A549 (cell line): ENCODE measurements around the gene ARHGEF1. TPM values are rescaled to one million over a fixed set of nuclear protein-coding genes. Genes with fewer than 3 reads are reported as not detected.
A peak's percentile ranks its signal among the peaks of the same experiment; 100 is the strongest.

Experiments
- ATAC-seq, 2 experiments: fragments of 200-7000 bp in 1 of 2; fragments of >200 bp in 1 of 2; cut with Nextera tagmentation in 1 of 2; cut with Tn5 transposase in 1 of 2; 3 replicates each; pipeline versions ENCODE4 v1.8.0 to v1.9.1; 2018 to 2020; ENCODE audit warnings: mild to moderate bottlenecking in 1 of 2, moderate library complexity in 1 of 2
- CTCF ChIA-PET: fragments of 300-600 bp; sonication (Branson Sonifier 250); formaldehyde crosslinking; extraction: SDS; loops from one replicate; lab custom pipeline; 2021; ENCODE audit warnings: antibody characterized with exemption, inconsistent platforms; lab: Yijun Ruan, JAX
- POLR2A ChIA-PET: fragments of 350-600 bp; formaldehyde crosslinking; extraction: SDS; loops from one replicate; lab custom pipeline; 2021; ENCODE audit warnings: antibody characterized with exemption, inconsistent platforms; lab: Yijun Ruan, JAX
- DNase-seq, 2 experiments: peaks; one replicate each; pipeline versions ENCODE4 v3.0.0 to v3.0.0-alpha.2; 2011 to 2016; ENCODE audit warnings: low read depth in 1 of 2, low spot score in 1 of 2
- FAIRE-seq: peaks from 2 replicates; lab custom pipeline; 2011; peaks lifted over from hg19 to GRCh38; lab: Jason Lieb, UNC
- H3K27ac ChIP-seq, 2 experiments: fragments of >200 bp; sonication (Bioruptor Twin); formaldehyde crosslinking; 3 replicates each; pipeline ENCODE4 v1.5.1; 2016 to 2017
- H3K4me1 ChIP-seq: fragments of >200 bp; sonication (Bioruptor Twin); formaldehyde crosslinking; 3 replicates; pipeline ENCODE4 v1.6.1; 2016
- H3K4me2 ChIP-seq: fragments of >200 bp; sonication (Bioruptor Twin); formaldehyde crosslinking; 3 replicates; pipeline ENCODE4 v1.6.1; 2016
- H3K4me3 ChIP-seq: fragments of >200 bp; sonication (Bioruptor Twin); formaldehyde crosslinking; 3 replicates; pipeline ENCODE4 v1.5.1; 2016
- H3K9me3 ChIP-seq: fragments of >200 bp; sonication (Bioruptor Twin); formaldehyde crosslinking; 3 replicates; pipeline ENCODE4 v1.6.1; 2016
- EHF ChIP-seq: fragments of 250-450 bp; sonication (Bioruptor Pico); IDR thresholded peaks from 2 replicates; pipeline ENCODE4 v1.5.0; 2020; ENCODE audit warnings: mild to moderate bottlenecking
- EP300 ChIP-seq, 2 experiments: fragments of >200 bp; sonication (Bioruptor Twin); formaldehyde crosslinking; IDR thresholded peaks; 2 replicates in 1 of 2; 3 replicates in 1 of 2; pipeline ENCODE4 v1.6.1; 2016 to 2017
- ESRRA ChIP-seq: fragments of 150-350 bp; IDR thresholded peaks from 2 replicates; pipeline ENCODE4 v1.6.1; 2014; ENCODE audit warnings: mild to moderate bottlenecking, low read length, borderline replicate concordance
- FOSB ChIP-seq: fragments of 250-450 bp; sonication (Bioruptor Pico); IDR thresholded peaks from 2 replicates; pipeline ENCODE4 v1.5.0; 2020; ENCODE audit warnings: mild to moderate bottlenecking, moderate library complexity
- FOSL2 ChIP-seq, 2 experiments: fragments of 450-650 bp in 1 of 2; fragments of >200 bp in 1 of 2; sonication (Bioruptor Twin) in 1 of 2; formaldehyde crosslinking; IDR thresholded peaks; 2 replicates each; pipeline versions ENCODE4 v1.5.0 to v1.6.1; 2016 to 2020; ENCODE audit warnings: mild to moderate bottlenecking in 1 of 2, moderate library complexity in 1 of 2
- GATA3 ChIP-seq: IDR thresholded peaks from 2 replicates; pipeline ENCODE4 v1.6.1; 2012; ENCODE audit warnings: borderline replicate concordance
- HDAC2 ChIP-seq: fragments of 200-600 bp; sonication (generic); IDR thresholded peaks from 2 replicates; pipeline ENCODE4 v1.6.1; 2016
- HOXB13 ChIP-seq: fragments of 250-450 bp; sonication (Bioruptor Pico); IDR thresholded peaks from 2 replicates; pipeline ENCODE4 v1.5.0; 2020; ENCODE audit warnings: low read depth, mild to moderate bottlenecking, moderate library complexity
- HOXB5 ChIP-seq: fragments of 250-450 bp; sonication (Bioruptor Pico); IDR thresholded peaks from 2 replicates; pipeline ENCODE4 v1.5.0; 2020; ENCODE audit warnings: mild to moderate bottlenecking, moderate library complexity
- NPAS2 ChIP-seq: fragments of 250-450 bp; sonication (Bioruptor Pico); IDR thresholded peaks from 2 replicates; pipeline ENCODE4 v1.8.0; 2022; ENCODE audit warnings: mild to moderate bottlenecking, moderate library complexity, borderline replicate concordance
- PHF8 ChIP-seq: fragments of 200-600 bp; sonication (generic); IDR thresholded peaks from 2 replicates; pipeline ENCODE4 v1.6.1; 2016; ENCODE audit warnings: low read depth, mild to moderate bottlenecking, antibody characterized with exemption, moderate library complexity, borderline replicate concordance
- RCOR1 ChIP-seq: fragments of 150-350 bp; IDR thresholded peaks from 2 replicates; pipeline ENCODE4 v1.6.1; 2014; ENCODE audit warnings: antibody characterized with exemption, low read length, low read depth
- SREBF2 ChIP-seq: fragments of 450-650 bp; IDR thresholded peaks from 2 replicates; pipeline ENCODE4 v1.6.1; 2014; ENCODE audit warnings: mild to moderate bottlenecking, moderate library complexity
- ZC3H11A ChIP-seq: fragments of 450-650 bp; IDR thresholded peaks from 2 replicates; pipeline ENCODE4 v1.6.1; 2014; ENCODE audit warnings: antibody characterized with exemption, mild to moderate bottlenecking
- ZFP36 ChIP-seq: fragments of 450-650 bp; IDR thresholded peaks from 2 replicates; pipeline ENCODE4 v1.6.1; 2014; ENCODE audit warnings: borderline replicate concordance; ENCODE audit not compliant: partially characterized antibody
- ZSCAN20 ChIP-seq: fragments of 250-450 bp; sonication (Bioruptor Pico); IDR thresholded peaks from 2 replicates; pipeline ENCODE4 v1.8.0; 2022; ENCODE audit warnings: mild to moderate bottlenecking, moderate library complexity
- WGBS: methylation state at CpG from one replicate; pipeline ENCODE4 v1.1.6; 2017; ENCODE audit errors: missing lambda C conversion rate; 5-methylcytosine and 5-hydroxymethylcytosine counted together
- polyA plus RNA-seq, 4 experiments: library from polyadenylated mRNA; depleted of rRNA in 3 of 4; stranded (reverse); fragments of >200 nt; fragmentation: RNase III in 1 of 4; extraction: RNeasy Plus Mini Kit Qiagen cat#74134 plus additional on column Dnase treatment in 1 of 4; gene quantifications; 2 replicates in 3 of 4; 3 replicates in 1 of 4; pipeline ENCODE4 v1.2.3, GENCODE V29; 2011 to 2017
- TF ChIP-seq, protein P1 (sequence below): IDR thresholded peaks from 2 replicates; pipeline ENCODE4 v1.6.1; 2012
- TF ChIP-seq, protein P2 (sequence below): fragments of >200 bp; sonication (Bioruptor Twin); formaldehyde crosslinking; IDR thresholded peaks from 2 replicates; pipeline ENCODE4 v1.6.1; 2016
- TF ChIP-seq, protein P3 (sequence below): IDR thresholded peaks from 2 replicates; pipeline ENCODE4 v1.6.1; 2012
- TF ChIP-seq, protein P4 (sequence below): fragments of 250-450 bp; sonication (Bioruptor Pico); IDR thresholded peaks from 2 replicates; pipeline ENCODE4 v1.5.0; 2021; ENCODE audit warnings: mild to moderate bottlenecking, moderate library complexity, borderline replicate concordance
- TF ChIP-seq, protein P5 (sequence below): fragments of 150-350 bp; IDR thresholded peaks from 2 replicates; pipeline ENCODE4 v1.6.1; 2014; ENCODE audit warnings: low read depth, mild to moderate bottlenecking, low read length

Gene ARHGEF1
- polyA plus RNA-seq, 2 of the 4 experiments (the other 2 are of a cell fraction), result 38.0 to 84.2 TPM

DNA sequence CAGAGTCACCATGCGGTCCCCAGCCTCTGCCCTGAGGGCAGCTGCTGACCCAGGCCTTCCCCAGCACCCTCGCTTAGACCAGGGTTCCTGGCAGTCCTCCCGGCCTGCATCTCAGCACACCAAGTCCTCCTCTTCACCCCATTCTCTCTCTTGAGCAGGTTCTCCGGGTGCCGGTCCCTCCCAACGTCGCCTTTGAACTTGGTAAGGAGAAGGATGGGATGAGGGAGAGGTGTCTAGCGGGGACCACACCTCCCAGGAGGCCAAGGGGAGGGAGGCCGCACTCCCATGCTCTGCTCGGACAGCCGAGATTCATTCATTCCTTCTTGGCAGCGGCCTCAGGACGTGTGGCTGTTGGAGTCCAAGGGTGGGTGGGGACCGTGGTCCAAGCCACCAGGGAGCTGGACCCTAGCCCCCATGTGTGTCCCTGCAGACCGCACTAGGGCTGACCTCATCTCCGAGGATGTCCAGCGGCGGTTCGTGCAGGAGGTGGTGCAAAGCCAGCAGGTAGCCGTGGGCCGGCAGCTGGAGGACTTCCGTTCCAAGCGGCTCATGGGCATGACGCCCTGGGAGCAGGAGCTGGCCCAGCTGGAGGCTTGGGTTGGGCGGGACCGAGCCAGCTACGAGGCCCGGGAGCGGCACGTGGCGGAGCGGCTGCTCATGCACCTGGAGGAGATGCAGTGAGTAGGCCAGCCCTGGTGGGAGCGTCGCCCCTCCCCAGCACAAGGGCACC lies 9.4 kb downstream of the ARHGEF1 start:
- POLR2A ChIA-PET, result interaction anchor here (0.7 kb wide), 1 partner anchor 49 kb away, joined by 3 read pairs; no protein-coding TSS in a partner anchor
- CTCF ChIA-PET, result interaction anchor here (0.8 to 4.0 kb wide), 10 partner anchors 8 to 189 kb away, joined by 3 to 17 read pairs (median 6); no protein-coding TSS in a partner anchor
- WGBS, result 92% methylated on average over 34 of the region's 34 CpGs
- Histone ChIP-seq H3K9me3 (no peaks in the 10 kb centered on the region), H3K4me1 (peaks cover 17% of the 10 kb centered on the region; the same call in 2 of the 3 replicates), H3K4me2 (no peak overlapping the region), H3K27ac (no peak overlapping the region), H3K4me3 (no peak overlapping the region)
- TF ChIP-seq ZSCAN20 (CRISPR knock-in tag) (no peak), SREBF2 (no peak), EHF (CRISPR knock-in tag) (no peak), HOXB13 (CRISPR knock-in tag) (no peak)
- TF ChIP-seq, protein P1, sequence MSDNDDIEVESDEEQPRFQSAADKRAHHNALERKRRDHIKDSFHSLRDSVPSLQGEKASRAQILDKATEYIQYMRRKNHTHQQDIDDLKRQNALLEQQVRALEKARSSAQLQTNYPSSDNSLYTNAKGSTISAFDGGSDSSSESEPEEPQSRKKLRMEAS, result no peak
- TF ChIP-seq, protein P2, sequence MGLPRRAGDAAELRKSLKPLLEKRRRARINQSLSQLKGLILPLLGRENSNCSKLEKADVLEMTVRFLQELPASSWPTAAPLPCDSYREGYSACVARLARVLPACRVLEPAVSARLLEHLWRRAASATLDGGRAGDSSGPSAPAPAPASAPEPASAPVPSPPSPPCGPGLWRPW, result no peak
- DNase-seq, result no peak
- FAIRE-seq, result no peak
- no peak for ATAC-seq

DNA sequence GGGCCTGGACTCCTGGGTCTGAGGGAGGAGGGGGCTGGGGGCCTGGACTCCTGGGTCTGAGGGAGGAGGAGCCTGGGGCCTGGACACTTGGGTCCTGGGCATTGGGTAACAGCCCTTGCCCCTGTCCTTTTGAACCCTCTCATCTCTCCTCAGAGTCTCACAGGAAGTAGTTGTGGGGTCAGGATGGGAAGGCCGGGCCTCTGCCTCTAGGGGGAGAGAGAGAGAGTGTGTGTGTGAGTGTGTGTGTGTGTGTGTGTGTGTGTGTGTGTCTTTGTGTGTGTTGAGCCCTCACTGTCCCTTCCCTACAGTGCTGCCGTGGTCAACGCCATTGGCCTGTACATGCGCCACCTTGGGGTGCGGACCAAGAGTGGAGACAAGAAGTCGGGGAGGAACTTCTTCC lies 10.9 kb downstream of the ARHGEF1 start:
- peak; percentile 25 to 63 for ATAC-seq
- H3K4me2 ChIP-seq, result no peak overlapping the region
- H3K27ac ChIP-seq, result peak overlapping the region in 1 of 2 experiments; percentile 42; a peak in 1 of 6 replicates
- no peaks in the 10 kb centered on the region for H3K9me3 ChIP-seq
- 0 out of 2 replicates have a peak, but pooled peaks have one; percentile 56 for TF ChIP-seq EHF (CRISPR knock-in tag)
- TF ChIP-seq PHF8, result no peak
- TF ChIP-seq, protein P3, sequence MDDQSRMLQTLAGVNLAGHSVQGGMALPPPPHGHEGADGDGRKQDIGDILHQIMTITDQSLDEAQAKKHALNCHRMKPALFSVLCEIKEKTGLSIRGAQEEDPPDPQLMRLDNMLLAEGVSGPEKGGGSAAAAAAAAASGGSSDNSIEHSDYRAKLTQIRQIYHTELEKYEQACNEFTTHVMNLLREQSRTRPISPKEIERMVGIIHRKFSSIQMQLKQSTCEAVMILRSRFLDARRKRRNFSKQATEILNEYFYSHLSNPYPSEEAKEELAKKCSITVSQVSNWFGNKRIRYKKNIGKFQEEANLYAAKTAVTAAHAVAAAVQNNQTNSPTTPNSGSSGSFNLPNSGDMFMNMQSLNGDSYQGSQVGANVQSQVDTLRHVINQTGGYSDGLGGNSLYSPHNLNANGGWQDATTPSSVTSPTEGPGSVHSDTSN, result 0 out of 2 replicates have a peak, but pooled peaks have one; percentile 12
- peak; percentile 39; the same call in 1 of the 2 replicates for TF ChIP-seq GATA3
- peak; percentile 15 for TF ChIP-seq ZFP36
- TF ChIP-seq ZC3H11A, result no peak
- TF ChIP-seq ESRRA, result no peak
- no peak for TF ChIP-seq FOSB (CRISPR knock-in tag)
- TF ChIP-seq NPAS2 (CRISPR knock-in tag), result no peak
- no peak overlapping the region for H3K4me3 ChIP-seq
- DNase-seq, result peak in 1 of 2 experiments; percentile 87
- ChIA-PET CTCF (interaction anchor here (2.7 kb wide), 1 partner anchor 11 kb away, joined by 18 read pairs; no protein-coding TSS in a partner anchor), POLR2A (no interaction called here)
- peaks cover 14% of the 10 kb centered on the region; the same call in 2 of the 3 replicates for H3K4me1 ChIP-seq
- WGBS, result 70% methylated on average over 6 of the region's 6 CpGs
- no peak for FAIRE-seq

DNA sequence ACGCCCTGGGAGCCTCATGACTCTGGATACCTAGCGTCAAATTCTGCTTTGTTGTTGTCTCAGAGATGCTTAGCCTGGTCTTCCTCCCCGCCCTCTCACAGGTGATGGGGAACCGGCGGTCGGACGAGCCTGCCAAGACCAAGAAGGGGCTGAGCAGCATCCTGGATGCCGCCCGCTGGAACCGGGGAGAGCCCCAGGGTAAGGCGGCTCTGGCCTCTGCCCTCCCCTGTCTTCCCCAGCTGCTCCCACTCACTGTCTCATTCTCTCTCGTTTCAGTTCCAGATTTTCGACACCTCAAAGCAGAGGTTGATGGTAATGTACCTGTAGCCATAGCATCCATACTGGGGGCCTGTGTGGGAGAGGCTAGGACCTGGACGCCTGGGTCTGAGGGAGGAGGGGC lies 11.4 kb downstream of the ARHGEF1 start:
- H3K4me3 ChIP-seq, result no peak overlapping the region
- no peak overlapping the region for H3K27ac ChIP-seq
- TF ChIP-seq, protein P2, result no peak
- no peak for TF ChIP-seq HOXB13 (CRISPR knock-in tag)
- TF ChIP-seq, protein P4, sequence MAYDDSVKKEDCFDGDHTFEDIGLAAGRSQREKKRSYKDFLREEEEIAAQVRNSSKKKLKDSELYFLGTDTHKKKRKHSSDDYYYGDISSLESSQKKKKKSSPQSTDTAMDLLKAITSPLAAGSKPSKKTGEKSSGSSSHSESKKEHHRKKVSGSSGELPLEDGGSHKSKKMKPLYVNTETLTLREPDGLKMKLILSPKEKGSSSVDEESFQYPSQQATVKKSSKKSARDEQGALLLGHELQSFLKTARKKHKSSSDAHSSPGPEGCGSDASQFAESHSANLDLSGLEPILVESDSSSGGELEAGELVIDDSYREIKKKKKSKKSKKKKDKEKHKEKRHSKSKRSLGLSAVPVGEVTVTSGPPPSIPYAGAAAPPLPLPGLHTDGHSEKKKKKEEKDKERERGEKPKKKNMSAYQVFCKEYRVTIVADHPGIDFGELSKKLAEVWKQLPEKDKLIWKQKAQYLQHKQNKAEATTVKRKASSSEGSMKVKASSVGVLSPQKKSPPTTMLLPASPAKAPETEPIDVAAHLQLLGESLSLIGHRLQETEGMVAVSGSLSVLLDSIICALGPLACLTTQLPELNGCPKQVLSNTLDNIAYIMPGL (CRISPR knock-in tag), result no peak
- TF ChIP-seq RCOR1, result no peak
- TF ChIP-seq EP300 (IDR thresholded peaks at IDR 0.05), result no peak
- TF ChIP-seq, protein P5, sequence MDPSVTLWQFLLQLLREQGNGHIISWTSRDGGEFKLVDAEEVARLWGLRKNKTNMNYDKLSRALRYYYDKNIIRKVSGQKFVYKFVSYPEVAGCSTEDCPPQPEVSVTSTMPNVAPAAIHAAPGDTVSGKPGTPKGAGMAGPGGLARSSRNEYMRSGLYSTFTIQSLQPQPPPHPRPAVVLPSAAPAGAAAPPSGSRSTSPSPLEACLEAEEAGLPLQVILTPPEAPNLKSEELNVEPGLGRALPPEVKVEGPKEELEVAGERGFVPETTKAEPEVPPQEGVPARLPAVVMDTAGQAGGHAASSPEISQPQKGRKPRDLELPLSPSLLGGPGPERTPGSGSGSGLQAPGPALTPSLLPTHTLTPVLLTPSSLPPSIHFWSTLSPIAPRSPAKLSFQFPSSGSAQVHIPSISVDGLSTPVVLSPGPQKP, result no peak
- TF ChIP-seq HOXB5 (CRISPR knock-in tag), result no peak
- TF ChIP-seq FOSL2 (IDR thresholded peaks at IDR 0.05), result no peak
- no peak for TF ChIP-seq FOSL2 (CRISPR knock-in tag; IDR thresholded peaks at IDR 0.05)
- no peak for TF ChIP-seq GATA3
- no peak for TF ChIP-seq HDAC2
- no peak for DNase-seq
- H3K9me3 ChIP-seq, result no peaks in the 10 kb centered on the region
- H3K4me2 ChIP-seq, result no peak overlapping the region
- ATAC-seq, result peak in 1 of 2 experiments; percentile 3; a peak in 3 of 6 replicates
- no peak for FAIRE-seq
- POLR2A ChIA-PET, result no interaction called here
- peaks cover 14% of the 10 kb centered on the region; the same call in 2 of the 3 replicates for H3K4me1 ChIP-seq
- CTCF ChIA-PET, result interaction anchor here (0.5 to 2.7 kb wide), 5 partner anchors 11 to 1080 kb away, joined by 3 to 18 read pairs (median 3); no protein-coding TSS in a partner anchor
- WGBS, result 84% methylated on average over 14 of the region's 14 CpGs
